CD4-positive, CD25-positive, alpha-beta regulatory T cell (primary cell): ENCODE results near the gene NAT16. TPM values are rescaled to one million over a fixed set of nuclear protein-coding genes. Genes with fewer than 3 reads are reported as not detected.

Experiments used
- ATAC-seq, 2 donors: fragments of 150-1000 bp; cut with Tn5 transposase; one replicate each; pipeline ENCODE4 v1.10.0; 2021; ENCODE audit warnings: low read depth in 2 of 2, moderate number of reproducible peaks in 2 of 2, moderate library complexity in 1 of 2
- DNase-seq, 3 donors: peaks; one replicate each; pipeline versions ENCODE4 v3.0.0 to v3.0.0-alpha.2; 2012 to 2022; ENCODE audit warnings: mixed read lengths in 1 of 3
- H3K27ac ChIP-seq: one replicate; pipeline ENCODE4 v1.7.0; 2013; ENCODE audit warnings: mild to moderate bottlenecking, low read length; ENCODE audit not compliant: insufficient read depth, poor library complexity, severe bottlenecking
- H3K27me3 ChIP-seq: one replicate; pipeline ENCODE4 v1.7.0; 2013; ENCODE audit warnings: low read length; ENCODE audit not compliant: control insufficient read depth, insufficient read depth
- H3K36me3 ChIP-seq: one replicate; pipeline ENCODE4 v1.7.0; 2013; ENCODE audit warnings: mild to moderate bottlenecking, low read length, moderate library complexity; ENCODE audit not compliant: control insufficient read depth, insufficient read depth
- H3K4me1 ChIP-seq: 2 replicates; pipeline ENCODE4 v1.7.0; 2013; ENCODE audit warnings: mild to moderate bottlenecking, low read length; ENCODE audit not compliant: insufficient read depth, control insufficient read depth, poor library complexity, severe bottlenecking
- H3K4me3 ChIP-seq: one replicate; pipeline ENCODE4 v1.7.0; 2013; ENCODE audit warnings: low read depth, mild to moderate bottlenecking, low read length, moderate library complexity
- H3K9me3 ChIP-seq, 2 experiments: 1 replicate in 1 of 2; 2 replicates in 1 of 2; pipeline ENCODE4 v1.7.0; 2013; ENCODE audit warnings: low read length in 2 of 2, mild to moderate bottlenecking in 1 of 2, moderate library complexity in 1 of 2; ENCODE audit not compliant: control insufficient read depth in 2 of 2
- H3K27ac Mint-ChIP-seq, 3 donors: one replicate each; pipeline ENCODE4 v1.8.0; 2020 to 2022; ENCODE audit warnings: mild to moderate bottlenecking in 3 of 3, mixed read lengths in 3 of 3, moderate library complexity in 2 of 3
- H3K27me3 Mint-ChIP-seq: one replicate; pipeline ENCODE4 v1.8.0; 2022; ENCODE audit warnings: mild to moderate bottlenecking, mixed read lengths
- H3K36me3 Mint-ChIP-seq: one replicate; pipeline ENCODE4 v1.8.0; 2020; ENCODE audit warnings: mixed read lengths
- H3K4me1 Mint-ChIP-seq, 4 donors: one replicate each; pipeline ENCODE4 v1.8.0; 2020 to 2022; ENCODE audit warnings: mixed read lengths in 4 of 4, mild to moderate bottlenecking in 1 of 4
- H3K4me3 Mint-ChIP-seq, 4 donors: one replicate each; pipeline ENCODE4 v1.8.0; 2020 to 2022; ENCODE audit warnings: mild to moderate bottlenecking in 4 of 4, mixed read lengths in 4 of 4, moderate library complexity in 3 of 4
- H3K9me3 Mint-ChIP-seq, 7 donors: one replicate each; pipeline ENCODE4 v1.8.0; 2020 to 2022; ENCODE audit warnings: mixed read lengths in 7 of 7, mild to moderate bottlenecking in 3 of 7, moderate library complexity in 2 of 7
- polyA plus RNA-seq, 4 donors: library from polyadenylated mRNA; unstranded; fragments of 300-500 nt; fragmentation: Illumina TruSeq; gene quantifications; one replicate each; pipeline ENCODE4 v1.2.3, GENCODE V29; 2021
- total RNA-seq: library from RNA; stranded (reverse); gene quantifications from one replicate; pipeline ENCODE4 v1.2.3, GENCODE V29; 2022

The NAT16 gene
- total and polyA plus RNA-seq, 5 donors from 2014 or later = not detected

DNA sequence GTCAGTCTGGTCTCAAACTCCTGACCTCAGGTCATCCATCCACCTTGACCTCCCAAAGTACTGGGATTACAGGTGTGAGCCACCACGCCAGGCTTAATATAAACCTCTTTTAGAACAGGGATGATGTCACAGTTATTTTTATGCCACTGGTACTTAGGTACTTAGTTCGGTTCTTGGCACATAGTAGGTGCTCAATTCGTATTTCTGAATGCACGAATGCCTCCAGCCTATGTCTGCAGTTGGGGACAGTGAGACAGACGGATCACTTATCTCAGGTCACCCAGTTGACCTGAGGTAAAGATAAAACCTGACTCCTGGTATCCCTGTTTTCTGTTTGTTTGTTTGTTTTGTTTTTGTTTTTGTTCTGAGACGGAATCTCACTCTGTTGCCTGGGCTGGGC, 6.1 kb upstream of the NAT16 start:
- Histone ChIP-seq H3K4me1 (no peaks in the 10 kb centered on the region), H3K4me3 (no peak overlapping the region), H3K36me3 (no peaks in the 10 kb centered on the region), H3K9me3 (no peaks in the 10 kb centered on the region), H3K27ac (no peak overlapping the region), H3K27me3 (peaks cover 7% of the 10 kb centered on the region)
- Mint-ChIP-seq H3K4me1 (peaks cover 0 to 9% (median 2%) of the 10 kb centered on the region in 4 donors), H3K9me3 (no peaks in the 10 kb centered on the region), H3K27me3 (peaks cover 40% of the 10 kb centered on the region), H3K4me3 (no peak overlapping the region), H3K36me3 (no peaks in the 10 kb centered on the region), H3K27ac (no peak overlapping the region)
- ATAC-seq (no peak), DNase-seq (no peak)

GRCh38 chr7:101185258-101185839, 5.3 kb upstream of the NAT16 start:
- no peaks in the 10 kb centered on the region for H3K36me3 ChIP-seq
- H3K4me3 Mint-ChIP-seq = no peak overlapping the region
- H3K27ac ChIP-seq = no peak overlapping the region
- no peaks in the 10 kb centered on the region for H3K9me3 ChIP-seq
- H3K4me1 ChIP-seq = peaks cover under 1% of the 10 kb centered on the region
- peaks cover 46% of the 10 kb centered on the region for H3K27me3 Mint-ChIP-seq
- no peaks in the 10 kb centered on the region for H3K36me3 Mint-ChIP-seq
- H3K4me3 ChIP-seq = no peak overlapping the region
- no peak overlapping the region for H3K27ac Mint-ChIP-seq
- no peak for DNase-seq
- peaks cover 0 to 14% (median 5%) of the 10 kb centered on the region in 4 donors for H3K4me1 Mint-ChIP-seq
- H3K27me3 ChIP-seq = peaks cover 7% of the 10 kb centered on the region
- ATAC-seq = no peak
- H3K9me3 Mint-ChIP-seq = peaks cover 0 to 2% (median 0%) of the 10 kb centered on the region in 7 donors

DNA sequence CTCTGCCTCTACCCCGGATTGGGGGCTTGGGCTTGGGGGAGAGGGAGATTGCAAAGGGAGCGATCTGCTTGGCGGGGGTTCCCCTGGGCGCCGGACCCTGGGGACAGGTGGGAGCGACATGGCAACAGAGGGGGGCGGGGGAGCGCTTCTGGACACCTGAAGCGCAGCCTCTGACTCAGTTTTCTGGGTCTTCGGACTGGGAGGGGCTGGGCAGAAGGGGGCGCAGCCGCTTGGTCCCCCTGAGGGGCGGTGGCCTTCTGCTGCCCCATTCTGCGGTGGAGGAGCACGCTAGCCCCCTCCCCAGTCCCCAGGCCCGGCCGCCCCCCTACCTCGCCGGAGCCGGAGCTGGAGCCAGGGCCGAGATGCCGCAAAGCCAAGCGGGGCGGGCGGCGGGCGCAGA, 380 bp downstream of the NAT16 start:
- Histone ChIP-seq H3K4me3 (no peak overlapping the region), H3K36me3 (no peaks in the 10 kb centered on the region), H3K27ac (no peak overlapping the region), H3K9me3 (no peaks in the 10 kb centered on the region), H3K27me3 (peaks cover 28% of the 10 kb centered on the region), H3K4me1 (peaks cover 11% of the 10 kb centered on the region)
- H3K4me3 Mint-ChIP-seq = no peak overlapping the region
- DNase-seq = no peak
- peaks cover 75% of the 10 kb centered on the region for H3K27me3 Mint-ChIP-seq
- ATAC-seq = no peak
- peaks cover 0 to 2% (median 0%) of the 10 kb centered on the region in 7 donors for H3K9me3 Mint-ChIP-seq
- no peaks in the 10 kb centered on the region for H3K36me3 Mint-ChIP-seq
- no peak overlapping the region for H3K27ac Mint-ChIP-seq
- H3K4me1 Mint-ChIP-seq = peaks cover 0 to 21% (median 11%) of the 10 kb centered on the region in 4 donors

- Mint-ChIP-seq H3K27me3 (peaks cover 77% of the 10 kb centered on the region), H3K36me3 (no peaks in the 10 kb centered on the region), H3K4me3 (peak overlapping the region in 2 of 4 donors; percentile 19 to 68), H3K27ac (no peak overlapping the region), H3K9me3 (peaks cover 0 to 2% (median 0%) of the 10 kb centered on the region in 7 donors), H3K4me1 (peaks cover 0 to 27% (median 13%) of the 10 kb centered on the region in 4 donors)
- Histone ChIP-seq H3K4me3 (no peak overlapping the region), H3K36me3 (no peaks in the 10 kb centered on the region), H3K9me3 (no peaks in the 10 kb centered on the region), H3K4me1 (peaks cover 15% of the 10 kb centered on the region), H3K27ac (no peak overlapping the region), H3K27me3 (peaks cover 29% of the 10 kb centered on the region)
- no peak for ATAC-seq
- no peak for DNase-seq
Measured at GRCh38 chr7:101179117-101179516, 976 bp downstream of the NAT16 start.

GRCh38 chr7:101177644-101178043, 2.4 kb downstream of the NAT16 start:
- ATAC-seq = no peak
- peaks cover 84% of the 10 kb centered on the region for H3K27me3 Mint-ChIP-seq
- DNase-seq = no peak

DNA sequence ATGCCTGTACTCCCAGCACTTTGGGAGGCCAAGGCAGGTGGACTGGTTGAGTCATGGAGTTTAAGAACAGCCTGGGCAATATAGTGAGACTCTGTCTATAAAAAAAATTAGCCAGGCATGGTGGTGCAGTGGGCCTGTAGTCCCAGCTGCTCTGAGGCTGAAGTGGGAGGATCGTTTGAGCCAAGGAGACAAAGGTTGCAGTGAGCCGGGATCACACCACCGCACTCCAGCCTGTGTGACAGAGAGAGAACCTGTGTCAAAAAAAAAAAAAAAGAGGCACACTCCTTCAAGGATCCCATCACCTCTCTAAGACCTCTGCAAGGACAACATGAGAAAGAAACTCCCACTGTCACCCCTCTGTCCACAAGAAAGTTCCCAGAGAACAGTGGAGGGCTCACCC, 4.4 kb downstream of the NAT16 start:
- no peak overlapping the region for H3K27ac Mint-ChIP-seq
- no peaks in the 10 kb centered on the region for H3K36me3 Mint-ChIP-seq
- Histone ChIP-seq H3K4me3 (no peak overlapping the region), H3K4me1 (peaks cover 44% of the 10 kb centered on the region), H3K27ac (no peak overlapping the region), H3K9me3 (no peaks in the 10 kb centered on the region), H3K27me3 (peaks cover 31% of the 10 kb centered on the region), H3K36me3 (no peaks in the 10 kb centered on the region)
- peaks cover 0 to 6% (median 3%) of the 10 kb centered on the region in 7 donors for H3K9me3 Mint-ChIP-seq
- H3K4me1 Mint-ChIP-seq = peaks cover 0 to 45% (median 21%) of the 10 kb centered on the region in 4 donors
- H3K27me3 Mint-ChIP-seq = peaks cover 80% of the 10 kb centered on the region
- DNase-seq (no peak), ATAC-seq (no peak)
- H3K4me3 Mint-ChIP-seq = peak overlapping the region in 1 of 4 donors; percentile 41

More at GRCh38 chr7:101177644-101178043, 2.4 kb downstream of the NAT16 start:
- no peaks in the 10 kb centered on the region for H3K36me3 ChIP-seq
- H3K4me1 Mint-ChIP-seq = peaks cover 0 to 39% (median 16%) of the 10 kb centered on the region in 4 donors
- peaks cover 0 to 5% (median 0%) of the 10 kb centered on the region in 7 donors for H3K9me3 Mint-ChIP-seq
- no peak overlapping the region for H3K27ac Mint-ChIP-seq
- no peak overlapping the region for H3K27ac ChIP-seq
- no peak overlapping the region for H3K4me3 ChIP-seq
- peaks cover 30% of the 10 kb centered on the region for H3K27me3 ChIP-seq
- peaks cover 30% of the 10 kb centered on the region for H3K4me1 ChIP-seq
- H3K36me3 Mint-ChIP-seq = no peaks in the 10 kb centered on the region
- H3K9me3 ChIP-seq = no peaks in the 10 kb centered on the region
- H3K4me3 Mint-ChIP-seq = peak overlapping the region in 1 of 4 donors; percentile 71

GRCh38 chr7:101174322-101174854, 5.7 kb downstream of the NAT16 start:
- Histone ChIP-seq H3K9me3 (no peaks in the 10 kb centered on the region), H3K27ac (no peak overlapping the region), H3K4me3 (no peak overlapping the region), H3K27me3 (peaks cover 42% of the 10 kb centered on the region), H3K36me3 (no peaks in the 10 kb centered on the region), H3K4me1 (peaks cover 44% of the 10 kb centered on the region)
- H3K4me1 Mint-ChIP-seq = peaks cover 2 to 54% (median 27%) of the 10 kb centered on the region in 4 donors
- ATAC-seq (no peak), DNase-seq (no peak)
- H3K36me3 Mint-ChIP-seq = no peaks in the 10 kb centered on the region
- H3K27me3 Mint-ChIP-seq = peaks cover 87% of the 10 kb centered on the region
- peaks cover 0 to 8% (median 3%) of the 10 kb centered on the region in 7 donors for H3K9me3 Mint-ChIP-seq
- H3K4me3 Mint-ChIP-seq = peak overlapping the region in 2 of 4 donors; percentile 68 to 70
- peak overlapping the region in 1 of 3 donors; percentile 60 for H3K27ac Mint-ChIP-seq
